ENCODE data around the gene ULBP3.

DNA sequence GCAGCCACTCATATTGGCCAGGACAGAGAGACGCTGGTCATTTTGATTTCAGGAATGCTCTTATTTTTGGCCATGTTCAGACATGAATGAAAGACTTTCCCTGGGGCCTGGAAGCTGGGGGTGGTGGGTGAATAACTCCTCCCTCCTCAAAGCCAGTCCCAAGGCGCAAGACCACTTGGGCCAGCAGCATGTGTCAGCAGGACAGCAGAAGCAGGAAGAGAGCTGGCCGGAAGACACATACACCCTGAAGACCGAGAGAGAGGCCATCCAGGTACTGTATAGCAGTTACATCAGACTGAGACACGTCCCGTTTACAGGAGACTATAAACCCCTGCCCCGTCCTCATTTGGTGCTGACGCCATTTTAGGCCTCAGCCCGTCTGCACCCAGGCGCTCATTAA lies 29.2 kb upstream of the ULBP3 start:
- no peak for TF ChIP-seq EZH2phosphoT487 (IDR thresholded peaks at IDR 0.05; ENCODE audit: borderline replicate concordance, low read length)
- TF ChIP-seq, protein P1, sequence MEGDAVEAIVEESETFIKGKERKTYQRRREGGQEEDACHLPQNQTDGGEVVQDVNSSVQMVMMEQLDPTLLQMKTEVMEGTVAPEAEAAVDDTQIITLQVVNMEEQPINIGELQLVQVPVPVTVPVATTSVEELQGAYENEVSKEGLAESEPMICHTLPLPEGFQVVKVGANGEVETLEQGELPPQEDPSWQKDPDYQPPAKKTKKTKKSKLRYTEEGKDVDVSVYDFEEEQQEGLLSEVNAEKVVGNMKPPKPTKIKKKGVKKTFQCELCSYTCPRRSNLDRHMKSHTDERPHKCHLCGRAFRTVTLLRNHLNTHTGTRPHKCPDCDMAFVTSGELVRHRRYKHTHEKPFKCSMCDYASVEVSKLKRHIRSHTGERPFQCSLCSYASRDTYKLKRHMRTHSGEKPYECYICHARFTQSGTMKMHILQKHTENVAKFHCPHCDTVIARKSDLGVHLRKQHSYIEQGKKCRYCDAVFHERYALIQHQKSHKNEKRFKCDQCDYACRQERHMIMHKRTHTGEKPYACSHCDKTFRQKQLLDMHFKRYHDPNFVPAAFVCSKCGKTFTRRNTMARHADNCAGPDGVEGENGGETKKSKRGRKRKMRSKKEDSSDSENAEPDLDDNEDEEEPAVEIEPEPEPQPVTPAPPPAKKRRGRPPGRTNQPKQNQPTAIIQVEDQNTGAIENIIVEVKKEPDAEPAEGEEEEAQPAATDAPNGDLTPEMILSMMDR (IDR thresholded peaks at IDR 0.05; ENCODE audit: low read depth, low read length, poor library complexity, severe bottlenecking) = no peak
